A549 treated with GW870086 at 1 μM for 4 hours (cell line): ENCODE data around the gene SLIT3. TPM values are rescaled to one million over a fixed set of nuclear protein-coding genes. Genes with fewer than 3 reads are reported as not detected.

ENCODE experiments used
- total RNA-seq: library from RNA; stranded (reverse); fragments of 200-300 nt; extraction: Qiagen RNA extraction; gene quantifications from 5 replicates; pipeline ENCODE4 v1.2.3, GENCODE V29; 2022; ENCODE audit warnings: low read depth

The SLIT3 gene
- 13.4 to 18.4 TPM (median 16.4 TPM) in 5 replicates for total RNA-seq

GRCh38 chr5:169300468-169301385 is at the start of gene SLIT3:
Gene SLIT3 (minus strand): TSS chr5:169301139. CDS start chr5:169300709, 430 bp downstream.

